Pancreas (tissue), 10 donors: Measurements from ENCODE around the gene DPF3. TPM values are rescaled to one million over a fixed set of nuclear protein-coding genes. Genes with fewer than 3 reads are reported as not detected.

Experiments
- ATAC-seq, 4 donors: fragments of 200-7000 bp; cut with Tn5 transposase; one replicate each; pipeline versions ENCODE4 v1.8.0 to v1.9.1; 2020; ENCODE audit warnings: mild to moderate bottlenecking in 4 of 4, moderate library complexity in 4 of 4
- DNase-seq, 6 donors: peaks; one replicate each; pipeline ENCODE4 v3.0.0-alpha.2; 2020
- FAIRE-seq: peaks from 2 replicates; lab custom pipeline; 2012; peaks lifted over from hg19 to GRCh38; lab: Jason Lieb, UNC
- H3K27ac ChIP-seq, 4 donors: fragments of 200-600 bp; sonication (generic); 1 replicate in 3 of 4; 2 replicates in 1 of 4; pipeline versions ENCODE4 v1.5.0 to v1.8.0; 2020
- H3K27me3 ChIP-seq, 4 donors: fragments of 200-600 bp; one replicate each; pipeline ENCODE4 v1.8.0; 2021
- H3K36me3 ChIP-seq, 3 donors: fragments of 200-600 bp; sonication (generic) in 1 of 3; one replicate each; pipeline versions ENCODE4 v1.5.0 to v1.8.0; 2020 to 2021
- H3K4me1 ChIP-seq, 3 donors: fragments of 200-600 bp; one replicate each; pipeline ENCODE4 v1.8.0; 2021
- H3K4me3 ChIP-seq, 4 donors: fragments of 200-600 bp; sonication (generic) in 2 of 4; one replicate each; pipeline versions ENCODE4 v1.5.0 to v1.8.0; 2020 to 2021
- H3K9me3 ChIP-seq, 4 donors: fragments of 200-600 bp; one replicate each; pipeline ENCODE4 v1.8.0; 2021
- CTCF ChIP-seq, 4 donors: fragments of 200-600 bp; sonication (generic) in 3 of 4; IDR thresholded peaks; one replicate each; pipeline versions ENCODE4 v1.5.0 to v1.8.0; 2021; ENCODE audit warnings: antibody characterized with exemption in 4 of 4
- WGBS, 2 donors: extraction: QIAGEN DNeasy Blood & Tissue Kit; methylation state at CpG; one replicate each; pipeline ENCODE4 v1.1.7; 2013; 5-methylcytosine and 5-hydroxymethylcytosine counted together
- intact Hi-C, 3 donors: fragments of 100-400 bp; cut with DNase I; formaldehyde crosslinking; loops; one replicate each; pipeline versions ENCODE4 v1.11.1 to v1.14.2; 2022
- polyA plus RNA-seq, 2 donors: library from polyadenylated mRNA; stranded (reverse); fragments of 200-250 nt; gene quantifications; one replicate each; pipeline ENCODE4 v1.2.3, GENCODE V29; 2013
- total RNA-seq, 6 donors: library from RNA; stranded (reverse); fragmentation: NEBNext Ultra II Directional in 4 of 6; extraction: Animal tissue kit (Norgen Biotek cat#: 25700) in 4 of 6; gene quantifications; one replicate each; pipeline versions ENCODE4 v1.2.1 to v1.2.4, GENCODE V29; 2021 to 2023
- donor health status: healthy with polysubstance abuse.
- donor health status: DM: no; HTN: no; CAD: no; lungs with moderate emphysema.
- donor health status: DM: no; HTN: no; CAD: no.
- donor health status: control.
- donor health status: control.
- donor health status: Bipolar disorder and iron deficiency.
- donor health status: DM: yes; HTN: yes; CAD: no.
- donor health status: DM: no; HTN: no; CAD: no.
- donor health status: DM: no; HTN: no; CAD: no.
- donor health status: DM: yes; HTN: yes; CAD: no.

Gene DPF3
- total and polyA plus RNA-seq, 8 donors: 0.14 to 1.3 (median 0.86) TPM

- no peak for DNase-seq
Observed at GRCh38 chr14:72595152-72595862, 298.6 kb downstream of the DPF3 start.

DNA sequence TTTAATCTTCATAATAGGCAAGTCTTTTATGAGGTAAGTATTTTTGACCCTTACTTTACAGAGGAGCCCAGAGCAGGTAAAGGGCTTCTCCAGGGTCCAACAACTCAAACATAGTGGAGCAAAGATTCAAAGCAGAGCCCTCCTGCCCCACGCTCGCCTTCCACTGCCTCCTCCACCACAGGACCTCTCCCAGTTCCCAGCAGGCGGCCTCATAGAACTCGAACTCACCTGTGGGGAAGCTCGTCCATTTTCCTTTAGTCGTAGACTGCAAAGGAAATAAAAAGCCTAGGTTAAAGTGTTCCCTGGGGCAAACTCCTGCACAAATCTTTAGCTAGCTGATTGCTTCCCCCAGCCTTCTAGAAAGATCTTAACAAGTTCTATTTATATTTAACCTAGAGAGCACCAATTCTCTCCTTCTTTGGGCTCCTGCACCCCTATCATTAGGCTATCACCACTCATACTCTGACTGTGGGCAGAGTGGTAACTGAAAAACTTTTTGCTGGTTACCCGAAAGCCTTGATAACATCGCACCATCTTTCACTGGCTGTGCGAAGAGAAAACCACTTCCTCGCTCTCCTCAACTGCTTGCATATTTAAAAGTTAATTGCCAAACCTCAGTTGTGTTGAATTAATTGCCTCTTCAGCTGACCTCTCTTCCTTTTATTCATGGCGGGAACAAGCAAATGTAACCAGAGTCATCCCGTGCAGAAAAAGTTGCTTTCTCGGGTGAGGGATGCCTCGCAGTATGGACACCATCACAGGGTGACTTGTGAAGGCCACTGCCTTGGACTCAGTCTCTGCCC is 299.6 kb downstream of the DPF3 start:
- H3K27me3 ChIP-seq: no peaks in the 10 kb centered on the region
- TF ChIP-seq CTCF (IDR thresholded peaks at IDR 0.05): no peak
- no peak overlapping the region for H3K4me3 ChIP-seq
- FAIRE-seq (no peak), DNase-seq (no peak), ATAC-seq (no peak)
- H3K4me1 ChIP-seq: no peaks in the 10 kb centered on the region
- 82 to 87% methylated on average over 14 of the region's 14 CpGs for WGBS, 2 donors
- H3K27ac ChIP-seq: no peak overlapping the region
- H3K9me3 ChIP-seq: no peaks in the 10 kb centered on the region
- intact Hi-C loops: no loop called here
- no peaks in the 10 kb centered on the region for H3K36me3 ChIP-seq

More at GRCh38 chr14:72595152-72595862, 298.6 kb downstream of the DPF3 start:
- Histone ChIP-seq H3K4me1 (no peaks in the 10 kb centered on the region), H3K4me3 (no peak overlapping the region), H3K27me3 (no peaks in the 10 kb centered on the region), H3K36me3 (no peaks in the 10 kb centered on the region), H3K9me3 (no peaks in the 10 kb centered on the region), H3K27ac (no peak overlapping the region)
- FAIRE-seq (no peak), ATAC-seq (no peak)
- TF ChIP-seq CTCF (IDR thresholded peaks at IDR 0.05): no peak
- WGBS, 2 donors: 88% methylated on average over 8 of the region's 8 CpGs
- intact Hi-C loops: no loop called here

DNA sequence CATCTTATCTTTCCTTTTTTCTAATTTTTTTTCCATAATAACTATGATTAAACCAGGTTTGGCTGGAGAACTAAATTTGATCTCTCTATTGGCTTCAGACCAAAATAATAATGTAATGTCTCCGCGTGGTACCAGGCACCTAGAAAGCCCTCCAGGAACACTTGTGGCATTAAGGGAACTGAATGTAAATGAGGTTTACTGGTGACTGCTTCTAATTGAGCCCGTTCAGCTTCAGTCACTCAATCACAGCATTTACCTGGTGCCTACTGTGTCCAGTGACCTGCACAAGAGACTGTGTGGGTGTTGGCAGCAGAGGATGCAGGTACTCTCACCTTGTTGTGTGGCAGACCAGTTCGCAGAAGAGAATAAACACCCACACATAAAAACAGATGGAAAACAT is 302.5 kb downstream of the DPF3 start:
- ATAC-seq: no peak

DNA sequence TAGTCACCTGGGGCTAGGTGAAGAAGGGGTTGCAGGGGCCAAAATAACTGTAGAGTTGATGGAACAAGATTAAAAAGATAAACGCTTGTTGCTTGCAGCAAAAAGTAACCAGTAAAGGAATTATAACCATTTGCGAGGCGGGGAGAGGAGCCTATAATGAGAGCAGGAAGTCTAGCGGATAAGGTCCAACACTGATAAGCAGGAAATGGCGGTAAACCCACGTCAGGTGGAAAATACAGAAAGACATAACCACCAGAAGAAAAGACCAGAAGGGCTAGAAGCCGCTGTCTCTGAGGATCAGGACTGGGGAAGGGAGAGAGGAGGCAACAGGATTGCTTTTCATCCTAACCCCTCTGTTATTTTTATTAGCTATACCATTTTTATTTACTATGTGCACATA is 303.3 kb downstream of the DPF3 start:
- intact Hi-C loops: no loop called here
- DNase-seq (no peak), ATAC-seq (no peak), FAIRE-seq (no peak)
- no peaks in the 10 kb centered on the region for H3K27me3 ChIP-seq
- H3K27ac ChIP-seq: no peak overlapping the region
- no peak for TF ChIP-seq CTCF (IDR thresholded peaks at IDR 0.05)
- 75 to 85% methylated on average over 7 of the region's 7 CpGs for WGBS, 2 donors
- no peaks in the 10 kb centered on the region for H3K36me3 ChIP-seq
- H3K9me3 ChIP-seq: no peaks in the 10 kb centered on the region
- H3K4me3 ChIP-seq: no peak overlapping the region
- H3K4me1 ChIP-seq: no peaks in the 10 kb centered on the region

More for the DNA sequence above, 302.5 kb downstream of the DPF3 start:
- no peak overlapping the region for H3K4me3 ChIP-seq
- DNase-seq (no peak), FAIRE-seq (no peak)
- no peak overlapping the region for H3K27ac ChIP-seq
- TF ChIP-seq CTCF (IDR thresholded peaks at IDR 0.05): no peak
- no peaks in the 10 kb centered on the region for H3K27me3 ChIP-seq
- no peaks in the 10 kb centered on the region for H3K36me3 ChIP-seq
- 72 to 80% methylated on average over 4 of the region's 4 CpGs for WGBS, 2 donors
- H3K4me1 ChIP-seq: no peaks in the 10 kb centered on the region
- H3K9me3 ChIP-seq: no peaks in the 10 kb centered on the region
- intact Hi-C loops: no loop called here

DNA sequence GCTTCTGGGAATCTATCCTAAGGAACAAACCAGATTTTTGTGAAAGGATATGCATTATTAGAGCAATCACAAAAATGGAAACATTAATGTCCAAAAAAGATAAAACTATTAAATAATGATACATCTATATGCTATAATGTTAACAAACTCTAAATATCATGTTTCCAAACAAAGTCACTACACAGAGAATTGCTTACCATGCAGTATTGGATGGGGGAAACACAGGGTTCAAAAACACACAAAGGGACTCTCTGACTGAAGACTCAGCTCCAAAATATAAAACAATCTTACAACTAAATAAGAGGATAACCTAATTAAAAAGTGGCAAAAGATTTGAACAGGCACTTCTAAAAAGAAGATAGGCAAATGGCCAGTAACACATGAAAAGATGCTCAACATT is 304.2 kb downstream of the DPF3 start:
- Histone ChIP-seq H3K27me3 (no peaks in the 10 kb centered on the region), H3K9me3 (no peaks in the 10 kb centered on the region), H3K27ac (no peak overlapping the region), H3K4me1 (no peaks in the 10 kb centered on the region), H3K36me3 (no peaks in the 10 kb centered on the region), H3K4me3 (no peak overlapping the region)
- intact Hi-C loops: no loop called here
- DNase-seq (no peak), ATAC-seq (no peak), FAIRE-seq (no peak)
- TF ChIP-seq CTCF (IDR thresholded peaks at IDR 0.05): no peak
